Superior temporal gyrus (tissue), 1 donor: Measurements from ENCODE around the gene CAMTA1.
"Not testable (repeated sequence)": the region's sequence is repeated elsewhere in the genome, so short reads cannot be mapped to it uniquely, and the experiment has no call there.

Source experiments
- DNase-seq: peaks from one replicate; pipeline ENCODE4 v3.0.0-alpha.2; 2016; ENCODE audit errors: extremely low spot score

CAMTA1 gene, protein sequence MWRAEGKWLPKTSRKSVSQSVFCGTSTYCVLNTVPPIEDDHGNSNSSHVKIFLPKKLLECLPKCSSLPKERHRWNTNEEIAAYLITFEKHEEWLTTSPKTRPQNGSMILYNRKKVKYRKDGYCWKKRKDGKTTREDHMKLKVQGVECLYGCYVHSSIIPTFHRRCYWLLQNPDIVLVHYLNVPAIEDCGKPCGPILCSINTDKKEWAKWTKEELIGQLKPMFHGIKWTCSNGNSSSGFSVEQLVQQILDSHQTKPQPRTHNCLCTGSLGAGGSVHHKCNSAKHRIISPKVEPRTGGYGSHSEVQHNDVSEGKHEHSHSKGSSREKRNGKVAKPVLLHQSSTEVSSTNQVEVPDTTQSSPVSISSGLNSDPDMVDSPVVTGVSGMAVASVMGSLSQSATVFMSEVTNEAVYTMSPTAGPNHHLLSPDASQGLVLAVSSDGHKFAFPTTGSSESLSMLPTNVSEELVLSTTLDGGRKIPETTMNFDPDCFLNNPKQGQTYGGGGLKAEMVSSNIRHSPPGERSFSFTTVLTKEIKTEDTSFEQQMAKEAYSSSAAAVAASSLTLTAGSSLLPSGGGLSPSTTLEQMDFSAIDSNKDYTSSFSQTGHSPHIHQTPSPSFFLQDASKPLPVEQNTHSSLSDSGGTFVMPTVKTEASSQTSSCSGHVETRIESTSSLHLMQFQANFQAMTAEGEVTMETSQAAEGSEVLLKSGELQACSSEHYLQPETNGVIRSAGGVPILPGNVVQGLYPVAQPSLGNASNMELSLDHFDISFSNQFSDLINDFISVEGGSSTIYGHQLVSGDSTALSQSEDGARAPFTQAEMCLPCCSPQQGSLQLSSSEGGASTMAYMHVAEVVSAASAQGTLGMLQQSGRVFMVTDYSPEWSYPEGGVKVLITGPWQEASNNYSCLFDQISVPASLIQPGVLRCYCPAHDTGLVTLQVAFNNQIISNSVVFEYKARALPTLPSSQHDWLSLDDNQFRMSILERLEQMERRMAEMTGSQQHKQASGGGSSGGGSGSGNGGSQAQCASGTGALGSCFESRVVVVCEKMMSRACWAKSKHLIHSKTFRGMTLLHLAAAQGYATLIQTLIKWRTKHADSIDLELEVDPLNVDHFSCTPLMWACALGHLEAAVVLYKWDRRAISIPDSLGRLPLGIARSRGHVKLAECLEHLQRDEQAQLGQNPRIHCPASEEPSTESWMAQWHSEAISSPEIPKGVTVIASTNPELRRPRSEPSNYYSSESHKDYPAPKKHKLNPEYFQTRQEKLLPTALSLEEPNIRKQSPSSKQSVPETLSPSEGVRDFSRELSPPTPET (N-terminal part only)

GRCh38 chr1:6785318-6785727, at the start of gene CAMTA1:
TSS of gene CAMTA1 (plus strand) at chr1:6785454. CDS start at chr1:6785531, 77 bp downstream.
- no peak for DNase-seq

DNA sequence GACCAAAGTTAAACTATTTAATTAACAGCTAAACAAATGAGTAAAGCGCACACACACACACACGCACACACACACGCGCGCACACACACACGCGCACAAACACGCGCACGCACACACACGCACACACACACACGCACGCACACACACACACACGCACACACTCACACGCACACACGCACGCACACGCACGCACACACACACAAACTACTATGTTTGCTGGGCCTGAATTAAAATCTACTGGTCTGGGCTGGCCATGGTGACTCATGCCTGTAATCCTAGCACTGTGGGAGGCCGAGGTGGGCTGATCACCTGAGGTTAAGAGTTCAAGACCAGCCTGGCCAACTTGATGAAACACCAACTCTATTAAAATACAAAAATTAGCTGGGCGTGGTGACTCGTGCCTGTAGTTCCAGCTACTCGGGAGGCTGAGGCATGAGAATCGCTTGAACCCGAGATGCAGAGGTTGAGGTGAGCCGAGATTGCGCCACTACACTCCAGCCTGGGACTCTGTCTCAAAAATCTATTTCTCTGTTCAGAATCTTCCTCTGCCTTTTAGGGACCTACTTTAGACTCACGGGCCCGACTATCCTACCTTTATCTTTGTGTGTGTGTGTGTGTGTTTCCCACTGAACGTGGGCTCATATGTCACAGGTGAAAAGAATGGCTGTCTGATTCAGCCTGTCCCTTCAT, 46.1 kb upstream of the CAMTA1 start:
- DNase-seq, result no peak

DNA sequence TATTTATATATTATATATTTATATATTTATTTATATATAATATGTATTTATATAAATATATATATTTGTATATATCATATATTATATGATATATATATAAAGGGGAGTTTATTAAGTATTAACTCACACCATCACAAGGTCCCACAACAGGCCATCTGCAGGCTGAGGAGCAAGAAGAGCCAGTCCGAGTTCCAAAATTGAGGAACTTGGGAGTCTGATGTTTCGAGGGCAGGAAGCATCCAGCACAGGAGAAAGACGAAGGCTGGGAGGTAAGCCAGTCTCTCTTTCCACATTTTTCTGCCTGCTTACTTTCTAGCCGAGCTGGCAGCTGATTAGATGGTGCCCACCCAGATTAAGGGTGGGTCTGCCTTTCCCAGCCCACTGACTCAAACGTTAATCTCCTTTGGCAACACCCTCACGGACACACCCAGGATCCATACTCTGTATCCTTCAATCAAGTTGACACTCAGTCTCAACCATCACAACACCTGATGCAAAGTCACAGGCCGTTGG, 42.5 kb upstream of the CAMTA1 start:
- not testable (repeated sequence) for DNase-seq

DNA sequence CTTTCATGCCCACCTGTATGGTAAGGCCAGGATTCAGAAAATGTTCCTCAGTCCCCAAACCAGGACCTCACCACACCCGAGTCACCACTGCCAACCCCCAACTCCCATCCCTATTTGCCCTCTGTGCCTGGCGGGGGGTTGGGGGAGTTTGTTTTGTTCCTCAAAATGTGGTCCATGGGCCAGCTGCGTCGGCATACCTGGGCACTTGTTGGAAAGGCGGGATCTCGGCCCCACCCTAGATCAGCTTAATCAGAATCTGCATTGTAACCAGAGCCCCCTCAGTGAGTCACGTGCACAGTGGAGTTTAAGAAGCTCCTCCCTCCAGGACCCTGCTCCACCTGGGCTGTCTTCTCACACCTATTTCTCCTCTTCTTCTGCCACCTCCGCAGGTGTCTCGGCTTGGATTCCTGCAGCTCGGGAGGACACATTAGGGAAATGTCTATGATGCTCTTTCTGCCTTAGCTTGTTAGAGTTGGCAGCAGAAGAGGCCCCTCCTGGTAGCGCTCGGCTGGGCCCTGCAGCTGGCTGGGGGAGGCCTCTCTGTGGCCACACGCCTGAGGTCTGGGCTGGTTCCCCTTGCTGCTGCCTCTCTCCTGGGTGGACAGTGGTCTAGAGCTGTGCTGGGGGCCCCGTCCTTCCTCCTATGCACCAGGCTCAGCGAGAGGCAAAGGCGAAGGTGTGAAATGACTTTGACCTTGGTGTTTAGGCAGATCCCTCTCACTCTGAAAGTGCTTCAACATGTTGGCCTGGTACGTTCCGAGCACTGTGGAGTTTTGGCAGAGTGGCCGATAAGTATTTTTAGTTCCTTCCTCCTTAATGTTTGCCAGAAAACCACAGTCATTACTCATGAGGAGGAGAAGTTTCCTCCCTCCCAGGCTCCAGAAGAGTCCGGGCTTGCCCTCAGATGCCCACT, 41.8 kb upstream of the CAMTA1 start:
- DNase-seq, result peak; percentile 71

DNA sequence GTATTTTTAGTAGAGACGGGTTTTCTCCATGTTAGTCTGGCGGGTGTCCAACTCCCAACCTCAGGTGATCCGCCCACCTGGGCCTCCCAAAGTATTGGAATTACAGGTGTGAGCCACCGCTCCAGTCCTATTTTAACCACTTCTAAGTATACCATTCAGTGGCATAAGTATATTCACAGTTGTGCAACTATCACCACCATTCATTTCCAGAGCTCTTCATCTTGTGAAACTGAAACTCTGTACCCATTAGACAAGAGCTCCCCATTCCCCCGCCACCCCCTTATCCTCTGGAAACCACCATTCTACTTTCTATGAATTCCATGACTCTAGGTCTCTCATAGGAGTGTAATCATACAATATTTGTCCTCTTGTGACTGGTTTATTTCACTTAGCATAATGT, 40.2 kb upstream of the CAMTA1 start:
- DNase-seq, result no peak

GRCh38 chr1:6747674-6748073, 37.6 kb upstream of the CAMTA1 start:
- no peak for DNase-seq

DNA sequence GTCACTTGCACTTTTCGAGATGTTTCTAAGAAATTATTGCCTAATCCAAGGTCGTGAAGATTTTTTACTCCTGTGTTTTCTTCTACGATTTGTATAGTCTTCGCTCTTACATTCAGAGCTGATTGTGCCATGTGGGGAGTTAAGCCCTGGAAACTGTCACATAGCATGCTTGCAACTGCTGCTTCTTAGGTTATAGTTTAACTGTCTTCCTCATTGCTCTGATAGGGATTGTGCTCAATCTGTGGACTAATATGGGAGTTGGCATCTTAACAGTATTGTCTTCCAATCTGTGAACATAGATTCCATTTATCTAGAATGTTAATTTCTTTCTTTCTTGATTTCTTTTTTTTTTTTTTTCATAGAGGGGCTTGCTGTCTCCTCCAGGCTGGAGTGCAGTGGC, 34.8 kb upstream of the CAMTA1 start:
- DNase-seq, result no peak

- DNase-seq, result no peak
Measured at GRCh38 chr1:6753320-6754140, 31.7 kb upstream of the CAMTA1 start.

- DNase-seq, result no peak
Measured at GRCh38 chr1:6756457-6756856, 28.8 kb upstream of the CAMTA1 start.

GRCh38 chr1:6757719-6758435, 27.4 kb upstream of the CAMTA1 start:
- no peak for DNase-seq

DNA sequence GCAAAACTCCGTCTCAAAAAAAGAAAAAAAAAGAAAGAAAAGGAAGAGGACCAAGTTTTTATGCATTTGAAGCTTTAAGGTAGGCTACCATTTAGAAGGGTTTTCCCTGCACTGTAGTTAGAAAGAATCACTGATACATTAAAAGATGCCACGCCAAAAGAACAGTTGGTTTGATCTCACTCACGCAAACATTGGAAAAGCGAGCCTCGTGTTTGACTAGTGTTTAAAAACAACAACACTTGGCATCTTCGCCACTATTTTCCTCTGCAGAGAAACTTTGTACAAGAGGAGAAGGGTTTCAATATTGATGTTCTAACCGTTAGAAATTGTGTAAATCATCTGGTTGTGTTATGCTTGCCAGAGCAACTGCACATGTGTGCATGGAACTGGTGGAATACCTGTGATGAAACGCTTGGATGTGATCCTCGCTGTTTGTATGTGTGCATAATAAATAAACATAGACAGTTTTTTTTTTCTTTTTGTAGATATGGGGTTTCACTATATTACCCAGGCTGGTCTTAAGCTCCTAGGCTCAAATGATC, 24.0 kb upstream of the CAMTA1 start:
- DNase-seq, result no peak

DNA sequence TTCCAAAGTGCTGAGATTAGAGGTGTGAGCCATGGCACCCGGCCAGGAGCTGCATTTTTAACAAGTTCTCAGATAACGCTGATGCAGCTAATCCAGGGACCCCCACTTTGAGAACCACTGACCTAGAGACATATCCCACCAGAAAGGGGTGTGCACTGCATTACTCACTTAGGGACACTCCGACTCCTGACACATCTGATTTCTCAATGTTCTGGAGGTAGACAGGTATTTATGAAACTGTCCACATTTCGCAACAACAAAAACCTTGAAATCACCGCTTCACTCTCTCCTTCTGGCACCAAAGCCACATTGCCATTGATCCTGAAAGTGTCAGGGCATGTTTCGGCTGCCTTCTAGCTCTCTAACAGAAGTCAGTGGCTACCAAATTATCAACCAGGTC, 23.2 kb upstream of the CAMTA1 start:
- DNase-seq, result no peak

- DNase-seq, result no peak
Measured at GRCh38 chr1:6770751-6771440, 14.4 kb upstream of the CAMTA1 start.

DNA sequence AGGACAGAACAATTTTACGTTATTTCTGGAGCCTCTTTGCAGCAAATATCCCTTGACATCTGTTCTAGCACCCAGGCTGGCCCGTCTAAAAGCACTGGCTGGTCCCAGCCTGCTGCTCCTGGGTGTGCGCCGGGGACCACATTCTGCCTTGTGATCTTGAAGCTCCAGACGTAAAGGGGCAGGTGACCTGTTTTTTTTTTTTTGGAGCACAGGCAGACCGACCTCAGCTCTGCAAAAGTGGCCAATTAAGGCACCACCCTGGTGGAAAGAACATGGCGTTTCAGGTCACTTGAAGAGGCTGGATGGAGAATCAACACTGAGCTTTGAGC, 13.8 kb upstream of the CAMTA1 start:
- DNase-seq, result no peak

GRCh38 chr1:6774381-6774780, 10.9 kb upstream of the CAMTA1 start:
- no peak for DNase-seq

- DNase-seq, result no peak
Measured at GRCh38 chr1:6775261-6776043, 9.8 kb upstream of the CAMTA1 start.

GRCh38 chr1:6776389-6776788, 8.9 kb upstream of the CAMTA1 start:
- DNase-seq, result no peak
